A673 (cell line): ENCODE results near the gene FSIP1. TPM values are rescaled to one million over a fixed set of nuclear protein-coding genes. Genes with fewer than 3 reads are reported as not detected.

ENCODE experiments used
- BruUV-seq: library from RNA; stranded (reverse); fragments of 400-500 nt; replicated peaks from 2 replicates; lab custom pipeline; 2021; lab: Mats Ljungman, UMichigan
- CTCF ChIA-PET: fragments of 300-600 bp; sonication (Branson Sonifier 250); formaldehyde crosslinking; loops from one replicate; lab custom pipeline; 2022; ENCODE audit warnings: antibody characterized with exemption; lab: Charles Lee
- POLR2A ChIA-PET: fragments of 300-600 bp; sonication (Branson Sonifier 250); formaldehyde crosslinking; loops from one replicate; lab custom pipeline; 2022; ENCODE audit warnings: antibody characterized with exemption; ENCODE audit not compliant: low non-redundant PET; lab: Charles Lee
- DNase-seq: peaks from one replicate; pipeline ENCODE4 v3.0.0-alpha.2; 2015; ENCODE audit warnings: low spot score
- H3K27ac ChIP-seq: fragments of 200-600 bp; sonication (generic); 2 replicates; pipeline ENCODE4 v1.5.1; 2016; ENCODE audit warnings: mixed run types, low read depth, mild to moderate bottlenecking, mixed read lengths, antibody characterized with exemption, low read length; ENCODE audit not compliant: poor library complexity, severe bottlenecking
- H3K27me3 ChIP-seq: fragments of 200-600 bp; sonication (generic); replicated peaks from 2 replicates; pipeline ENCODE4 v1.6.1; 2017; ENCODE audit warnings: mixed run types, low read depth, mild to moderate bottlenecking, mixed read lengths, antibody characterized with exemption, low read length; ENCODE audit not compliant: insufficient read depth, poor library complexity
- H3K36me3 ChIP-seq: fragments of 200-600 bp; sonication (generic); 2 replicates; pipeline ENCODE4 v1.6.1; 2016; ENCODE audit warnings: mixed run types, mild to moderate bottlenecking, mixed read lengths, antibody characterized with exemption, low read length; ENCODE audit not compliant: insufficient read depth, poor library complexity, severe bottlenecking
- H3K4me1 ChIP-seq: fragments of 200-600 bp; sonication (generic); 2 replicates; pipeline ENCODE4 v1.6.1; 2017; ENCODE audit warnings: mixed run types, mild to moderate bottlenecking, mixed read lengths, antibody characterized with exemption, low read length; ENCODE audit not compliant: insufficient read depth, poor library complexity, severe bottlenecking
- H3K4me3 ChIP-seq: fragments of 200-600 bp; sonication (generic); 2 replicates; pipeline ENCODE4 v1.5.1; 2016; ENCODE audit warnings: low read depth, mixed run types, mild to moderate bottlenecking, mixed read lengths, low read length; ENCODE audit not compliant: poor library complexity, severe bottlenecking
- H3K9me3 ChIP-seq: fragments of 200-600 bp; sonication (generic); 2 replicates; pipeline ENCODE4 v1.6.1; 2016; ENCODE audit warnings: mixed run types, low read depth, mild to moderate bottlenecking, mixed read lengths, antibody characterized with exemption, low read length; ENCODE audit not compliant: poor library complexity, severe bottlenecking
- CTCF ChIP-seq: fragments of 300-800, 200-600 bp; sonication (generic); conservative IDR thresholded peaks from 2 replicates; pipeline ENCODE4 v1.5.1; 2017; ENCODE audit warnings: low read depth, mild to moderate bottlenecking, antibody characterized with exemption, low read length, moderate library complexity, mixed read lengths
- EZH2 ChIP-seq: fragments of 200-600 bp; sonication (generic); IDR thresholded peaks from 2 replicates; pipeline ENCODE4 v1.6.1; 2017; ENCODE audit warnings: borderline replicate concordance, low read depth, mild to moderate bottlenecking, mixed read lengths, antibody characterized with exemption, low read length; ENCODE audit not compliant: poor library complexity, severe bottlenecking
- intact Hi-C: fragments of 100-400 bp; cut with micrococcal nuclease; formaldehyde crosslinking; loops from one replicate; pipeline ENCODE4 v1.10.0; 2022; ENCODE audit not compliant: unreplicated experiment
- total RNA-seq: library from RNA; stranded (reverse); gene quantifications from 2 replicates; pipeline ENCODE4 v1.2.3, GENCODE V29; 2021

Gene FSIP1
- total RNA-seq, 1 experiment from 2014 or later: 0.37 TPM

- ChIA-PET POLR2A (no interaction called here), CTCF (no interaction called here)
- no TSS peak for BruUV-seq
- Histone ChIP-seq H3K4me1 (no peaks in the 10 kb centered on the region), H3K36me3 (no peaks in the 10 kb centered on the region), H3K9me3 (no peaks in the 10 kb centered on the region), H3K27ac (no peak overlapping the region), H3K4me3 (no peak overlapping the region), H3K27me3 (peaks cover 56% of the 10 kb centered on the region)
- no peak for DNase-seq
- intact Hi-C loops: no loop called here
- TF ChIP-seq CTCF (no peak), EZH2 (no peak)
These were observed 209.4 kb downstream of the FSIP1 start for GRCh38 chr15:39573287-39573686.

GRCh38 chr15:39565851-39566250 lies 216.8 kb downstream of the FSIP1 start:
- Histone ChIP-seq H3K9me3 (no peaks in the 10 kb centered on the region), H3K36me3 (no peaks in the 10 kb centered on the region), H3K4me3 (no peak overlapping the region), H3K27ac (no peak overlapping the region), H3K4me1 (no peaks in the 10 kb centered on the region), H3K27me3 (peaks cover 37% of the 10 kb centered on the region)
- ChIA-PET CTCF (no interaction called here), POLR2A (no interaction called here)
- intact Hi-C loops: no loop called here
- no TSS peak for BruUV-seq
- no peak for TF ChIP-seq EZH2
- TF ChIP-seq CTCF: no peak
- no peak for DNase-seq

GRCh38 chr15:39564972-39565665 lies 217.5 kb downstream of the FSIP1 start:
- POLR2A ChIA-PET: no interaction called here
- no peak for TF ChIP-seq EZH2
- TF ChIP-seq CTCF: no peak
- H3K27ac ChIP-seq: no peak overlapping the region
- BruUV-seq: no TSS peak
- peaks cover 33% of the 10 kb centered on the region for H3K27me3 ChIP-seq
- no peaks in the 10 kb centered on the region for H3K36me3 ChIP-seq
- intact Hi-C loops: no loop called here
- no peaks in the 10 kb centered on the region for H3K4me1 ChIP-seq
- no peaks in the 10 kb centered on the region for H3K9me3 ChIP-seq
- no peak overlapping the region for H3K4me3 ChIP-seq
- DNase-seq: no peak
- CTCF ChIA-PET: no interaction called here
